Gastrocnemius medialis (tissue), 4 donors: ENCODE results near the gene ALG8. TPM values are rescaled to one million over a fixed set of nuclear protein-coding genes. Genes with fewer than 3 reads are reported as not detected.
"Not testable (repeated sequence)": the region's sequence is repeated elsewhere in the genome, so short reads cannot be mapped to it uniquely, and the experiment has no call there.

Experiments
- ATAC-seq, 2 donors: fragments of 150-250 bp; one replicate each; pipeline ENCODE4 v1.9.1; 2016
- DNase-seq, 2 donors: peaks; one replicate each; pipeline ENCODE4 v3.0.0-alpha.2; 2019
- H3K27ac ChIP-seq, 4 donors: fragments of 200-600 bp; sonication (generic); 1 replicate in 1 of 4; 2 replicates in 3 of 4; pipeline ENCODE4 v1.5.1; 2016 to 2018; ENCODE audit warnings: mild to moderate bottlenecking in 2 of 4, moderate library complexity in 1 of 4
- H3K27me3 ChIP-seq, 3 donors: fragments of 200-600 bp; sonication (generic) in 2 of 3; 1 replicate in 1 of 3; 2 replicates in 2 of 3; pipeline versions ENCODE4 v1.5.1 to v1.6.0; 2016 to 2019; ENCODE audit warnings: mild to moderate bottlenecking in 1 of 3, moderate library complexity in 1 of 3
- H3K36me3 ChIP-seq, 2 donors: fragments of 200-600 bp; sonication (generic) in 1 of 2; one replicate each; pipeline ENCODE4 v1.5.1; 2017 to 2018
- H3K4me1 ChIP-seq, 2 donors: fragments of 200-600 bp; sonication (generic) in 1 of 2; one replicate each; pipeline ENCODE4 v1.5.1; 2016 to 2017; ENCODE audit warnings: mild to moderate bottlenecking in 2 of 2
- H3K4me3 ChIP-seq, 4 donors: fragments of 200-600 bp; sonication (generic) in 3 of 4; 1 replicate in 1 of 4; 2 replicates in 3 of 4; pipeline ENCODE4 v1.5.1; 2016 to 2019; ENCODE audit warnings: mild to moderate bottlenecking in 2 of 4
- H3K9me3 ChIP-seq, 3 donors: fragments of 200-600 bp; sonication (generic) in 2 of 3; 1 replicate in 1 of 3; 2 replicates in 2 of 3; pipeline ENCODE4 v1.5.1; 2016 to 2019
- CTCF ChIP-seq, 5 experiments: fragments of 450-650 bp in 3 of 5; fragments of 200-600 bp in 2 of 5; sonication (generic) in 2 of 5; IDR thresholded peaks in 4 of 5; conservative IDR thresholded peaks in 1 of 5; 1 replicate in 4 of 5; 2 replicates in 1 of 5; pipeline ENCODE4 v1.5.1; 2016 to 2019; ENCODE audit warnings: antibody characterized with exemption in 5 of 5, mild to moderate bottlenecking in 3 of 5, moderate library complexity in 3 of 5
- POLR2A ChIP-seq, 2 donors: fragments of 450-650 bp; IDR thresholded peaks; one replicate each; pipeline ENCODE4 v1.6.1; 2017; ENCODE audit warnings: antibody characterized with exemption in 2 of 2, mild to moderate bottlenecking in 2 of 2, moderate library complexity in 2 of 2
- in situ Hi-C, 4 donors: fragments of 200-750 bp; cut with MboI; loops; one replicate each; pipeline versions ENCODE4 v1.15.0 to v1.8.0; 2017; ENCODE audit warnings: low sequenced_read_pairs in 4 of 4
- intact Hi-C: fragments of 100-400 bp; cut with DNase I; formaldehyde crosslinking; loops from one replicate; pipeline ENCODE4 v1.15.1; 2023; ENCODE audit warnings: low total_unique reads
- total RNA-seq, 4 donors: library from RNA; depleted of rRNA; stranded (reverse); fragments of >200 nt; gene quantifications; one replicate each; pipeline versions ENCODE4 v1.1.0 to v1.2.3, GENCODE V29; 2016

Gene ALG8
- total RNA-seq, 4 donors from 2014 or later: 9.0 to 12.9 (median 10.9) TPM

- Histone ChIP-seq H3K4me1 (no peaks in the 10 kb centered on the region), H3K36me3 (peaks cover 0 to 12% of the 10 kb centered on the region in 2 donors), H3K9me3 (no peaks in the 10 kb centered on the region), H3K27ac (no peak overlapping the region), H3K4me3 (no peak overlapping the region), H3K27me3 (no peaks in the 10 kb centered on the region)
- ATAC-seq (no peak), DNase-seq (no peak)
- in situ Hi-C loops (no loop called here), intact Hi-C loops (no loop called here)
- TF ChIP-seq POLR2A (IDR thresholded peaks at IDR 0.05) (no peak), CTCF (IDR thresholded peaks at IDR 0.05 in 4 of 5, conservative IDR thresholded peaks at IDR 0.05 in 1 of 5) (no peak)
Measured at GRCh38 chr11:78176605-78177141, 37.2 kb upstream of the ALG8 start.

DNA sequence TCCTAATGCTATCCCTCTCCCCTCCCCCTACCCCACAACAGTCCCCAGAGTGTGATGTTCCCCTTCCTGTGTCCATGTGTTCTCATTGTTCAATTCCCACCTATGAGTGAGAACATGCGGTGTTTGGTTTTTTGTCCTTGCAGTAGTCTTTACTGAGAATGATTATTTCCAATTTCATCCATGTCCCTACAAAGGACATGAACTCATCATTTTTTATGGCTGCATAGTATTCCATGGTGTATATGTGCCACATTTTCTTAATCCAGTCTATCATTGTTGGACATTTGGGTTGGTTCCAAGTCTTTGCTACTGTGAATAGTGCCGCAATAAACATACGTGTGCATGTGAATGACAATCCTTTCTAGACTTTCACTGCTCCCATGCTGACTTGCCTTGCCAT lies 36.4 kb upstream of the ALG8 start:
- peaks cover 0 to 12% of the 10 kb centered on the region in 2 donors for H3K36me3 ChIP-seq
- in situ Hi-C loops, ATAC-seq, H3K4me3 ChIP-seq, intact Hi-C loops, H3K27ac ChIP-seq, H3K4me1 ChIP-seq, H3K9me3 ChIP-seq, H3K27me3 ChIP-seq, DNase-seq: not testable (repeated sequence)

DNA sequence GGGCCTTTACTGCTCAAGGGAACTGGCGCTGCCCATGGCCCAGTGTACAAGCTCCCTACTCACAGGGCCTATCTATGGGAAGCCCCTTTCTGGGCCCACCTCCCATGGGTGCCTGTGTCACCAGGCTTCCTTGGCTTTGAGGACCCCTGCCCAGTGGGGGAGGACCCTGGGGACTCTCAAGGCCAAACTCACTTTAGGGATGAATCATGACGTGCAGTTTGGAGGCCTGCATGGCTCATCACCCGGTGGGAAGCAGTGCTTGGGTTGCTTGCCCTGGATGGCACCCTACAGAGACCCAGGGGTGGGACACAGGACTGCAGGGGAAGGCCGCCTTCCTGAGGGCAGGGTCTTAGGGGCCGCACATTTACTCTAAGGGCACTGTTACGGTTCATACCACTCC lies 32.5 kb upstream of the ALG8 start:
- TF ChIP-seq POLR2A (IDR thresholded peaks at IDR 0.05): no peak
- TF ChIP-seq CTCF (IDR thresholded peaks at IDR 0.05 in 4 of 5, conservative IDR thresholded peaks at IDR 0.05 in 1 of 5): no peak
- Histone ChIP-seq H3K27ac (no peak overlapping the region), H3K4me1 (peaks cover 0 to 6% of the 10 kb centered on the region in 2 donors), H3K4me3 (no peak overlapping the region), H3K27me3 (no peaks in the 10 kb centered on the region), H3K9me3 (no peaks in the 10 kb centered on the region), H3K36me3 (peaks cover 0 to 12% of the 10 kb centered on the region in 2 donors)
- in situ Hi-C loops (no loop called here), intact Hi-C loops (no loop called here)
- DNase-seq (no peak), ATAC-seq (no peak)

GRCh38 chr11:78170874-78171549 lies 31.6 kb upstream of the ALG8 start:
- no peaks in the 10 kb centered on the region for H3K9me3 ChIP-seq
- intact Hi-C loops: no loop called here
- H3K4me3 ChIP-seq: no peak overlapping the region
- peaks cover 0 to 6% of the 10 kb centered on the region in 2 donors for H3K4me1 ChIP-seq
- DNase-seq (no peak), ATAC-seq (no peak)
- peaks cover 0 to 12% of the 10 kb centered on the region in 2 donors for H3K36me3 ChIP-seq
- H3K27me3 ChIP-seq: no peaks in the 10 kb centered on the region
- H3K27ac ChIP-seq: no peak overlapping the region
- in situ Hi-C loops: no loop called here
- TF ChIP-seq POLR2A (IDR thresholded peaks at IDR 0.05) (no peak), CTCF (IDR thresholded peaks at IDR 0.05 in 4 of 5, conservative IDR thresholded peaks at IDR 0.05 in 1 of 5) (no peak)

GRCh38 chr11:78170413-78170812 lies 31.0 kb upstream of the ALG8 start:
- no peak for ATAC-seq
- no peak for DNase-seq
- peaks cover 0 to 12% of the 10 kb centered on the region in 2 donors for H3K36me3 ChIP-seq
- no peak overlapping the region for H3K4me3 ChIP-seq
- H3K4me1 ChIP-seq: peaks cover 0 to 6% of the 10 kb centered on the region in 2 donors
- intact Hi-C loops: no loop called here
- TF ChIP-seq POLR2A (IDR thresholded peaks at IDR 0.05): no peak
- TF ChIP-seq CTCF (IDR thresholded peaks at IDR 0.05 in 4 of 5, conservative IDR thresholded peaks at IDR 0.05 in 1 of 5): no peak
- no peaks in the 10 kb centered on the region for H3K9me3 ChIP-seq
- in situ Hi-C loops: no loop called here
- H3K27me3 ChIP-seq: no peaks in the 10 kb centered on the region
- H3K27ac ChIP-seq: peak overlapping the region in 1 of 4 donors; percentile 80
